Measurements from ENCODE around the gene RAB20. TPM values are rescaled to one million over a fixed set of nuclear protein-coding genes. Genes with fewer than 3 reads are reported as not detected.

The RAB20 gene
- total and polyA plus RNA-seq, 9 of the 15 experiments (the other 6 are each of a cell fraction or from before 2014, with no cell fraction given), result 0.62 to 9.2 (median 5.4) TPM

DNA sequence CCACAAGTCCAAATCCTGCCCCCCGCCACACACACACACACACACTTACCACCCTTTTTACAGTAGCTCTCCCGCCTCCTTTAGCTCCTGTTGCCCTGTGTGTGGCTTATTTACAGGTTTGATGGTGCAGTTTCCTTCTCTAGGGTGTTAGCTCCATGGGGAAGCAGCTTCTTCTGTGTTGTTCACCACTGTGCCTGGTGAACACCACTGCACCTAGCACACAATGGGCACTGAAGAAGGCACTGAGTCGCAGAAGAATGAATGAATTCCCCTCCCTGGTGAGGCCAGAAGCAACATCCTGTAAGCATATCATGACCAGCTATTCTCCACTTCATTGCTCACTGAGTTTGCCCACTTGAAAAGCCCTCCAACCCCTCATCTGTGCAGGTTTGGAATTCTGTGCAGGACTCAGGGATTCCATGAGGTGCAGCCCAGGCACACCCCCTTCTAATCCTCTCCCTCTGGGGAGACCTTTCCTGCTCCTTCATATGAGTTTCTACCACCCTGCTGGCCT is 3.0 kb upstream of the RAB20 start:
- Histone ChIP-seq H3K27me3 (ENCODE audit: control insufficient read depth in 2 of 2, insufficient read depth in 2 of 2, low read length in 2 of 2) (no peaks in the 10 kb centered on the region), H3K4me3 (no peak overlapping the region), H3K9ac (ENCODE audit: insufficient read depth in 1 of 2, low read depth in 2 of 2, low read length in 2 of 2) (no peak overlapping the region), H3K9me3 (replicated peaks; ENCODE audit: control insufficient read depth, insufficient read depth, low read depth, low read length) (no peaks in the 10 kb centered on the region; the same call in 1 of the 2 replicates), H3K27ac (ENCODE audit: extremely low read depth, low read depth, low read length) (no peak overlapping the region), H3K4me1 (replicated peaks in 1 of 2; ENCODE audit: control insufficient read depth in 2 of 2, insufficient read depth in 2 of 2, low read length in 2 of 2) (peaks cover 22 to 24% of the 10 kb centered on the region in 2 experiments; a peak in 4 of 5 replicates), H3K9me1 (ENCODE audit: control insufficient read depth, insufficient read depth, low read length) (no peaks in the 10 kb centered on the region), H2AFZ (ENCODE audit: low read depth, low read length) (no peak overlapping the region), H3K79me2 (ENCODE audit: control insufficient read depth, insufficient read depth, low read length) (peaks cover 19% of the 10 kb centered on the region), H3K4me2 (ENCODE audit: insufficient read depth, low read length) (no peak overlapping the region), H4K20me1 (replicated peaks; ENCODE audit: control insufficient read depth, insufficient read depth, low read length) (no peaks in the 10 kb centered on the region), H3K36me3 (ENCODE audit: control insufficient read depth, insufficient read depth, low read length) (peaks cover under 1% of the 10 kb centered on the region; the same call in 1 of the 3 replicates)
- DNase-seq (ENCODE audit: extremely low read depth in 1 of 4, low spot score in 3 of 4), result no peak
- in situ Hi-C loops (cut with MboI) (no loop called here), intact Hi-C loops (cut with micrococcal nuclease) (loop anchor here (5.0 kb wide), 2 partner anchors 57 to 107 kb away; no protein-coding TSS in a partner anchor)
- POLR2A ChIA-PET, result interaction anchor here (0.6 kb wide), 1 partner anchor 79 kb away, joined by 3 read pairs; no protein-coding TSS in a partner anchor
- TF ChIP-seq, protein P1, sequence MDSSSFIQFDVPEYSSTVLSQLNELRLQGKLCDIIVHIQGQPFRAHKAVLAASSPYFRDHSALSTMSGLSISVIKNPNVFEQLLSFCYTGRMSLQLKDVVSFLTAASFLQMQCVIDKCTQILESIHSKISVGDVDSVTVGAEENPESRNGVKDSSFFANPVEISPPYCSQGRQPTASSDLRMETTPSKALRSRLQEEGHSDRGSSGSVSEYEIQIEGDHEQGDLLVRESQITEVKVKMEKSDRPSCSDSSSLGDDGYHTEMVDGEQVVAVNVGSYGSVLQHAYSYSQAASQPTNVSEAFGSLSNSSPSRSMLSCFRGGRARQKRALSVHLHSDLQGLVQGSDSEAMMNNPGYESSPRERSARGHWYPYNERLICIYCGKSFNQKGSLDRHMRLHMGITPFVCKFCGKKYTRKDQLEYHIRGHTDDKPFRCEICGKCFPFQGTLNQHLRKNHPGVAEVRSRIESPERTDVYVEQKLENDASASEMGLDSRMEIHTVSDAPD (CRISPR knock-in tag; IDR thresholded peaks at IDR 0.05), result no peak
- ATAC-seq, result no peak
- CTCF ChIA-PET (ENCODE audit: low intra/inter-chr PET ratio), result no interaction called here
- 64% methylated on average over 2 of the region's 3 CpGs for WGBS (ENCODE audit: insufficient coverage, low coverage, missing lambda C conversion rate)
- no TSS peak for BruUV-seq (replicated peaks)
- FAIRE-seq, result no peak

DNA sequence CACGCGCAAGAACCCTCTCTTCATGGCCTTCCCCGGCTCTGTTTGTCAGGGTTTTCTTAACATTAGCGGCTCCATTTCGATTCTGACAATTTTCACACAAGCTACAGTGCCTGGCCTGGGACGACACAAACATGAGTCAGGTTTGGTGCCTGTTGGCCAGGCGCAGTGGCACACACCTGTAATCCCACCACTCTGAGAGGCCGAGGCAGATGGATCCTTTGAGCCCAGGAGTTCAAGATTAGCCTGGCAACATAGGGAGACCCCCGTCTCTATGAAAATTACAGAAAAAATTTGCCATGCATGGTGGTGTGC is 1.9 kb upstream of the RAB20 start:
- FAIRE-seq (no peak), DNase-seq (ENCODE audit: extremely low read depth in 1 of 4, low spot score in 3 of 4) (no peak), ATAC-seq (no peak)
- Histone ChIP-seq H2AFZ (ENCODE audit: low read depth, low read length) (0 out of 2 replicates have a peak overlapping the region, but pooled peaks have one; percentile 23), H3K4me3 (no peak overlapping the region), H3K4me2 (ENCODE audit: insufficient read depth, low read length) (peak overlapping the region; percentile 18; the same call in 1 of the 2 replicates), H4K20me1 (replicated peaks; ENCODE audit: control insufficient read depth, insufficient read depth, low read length) (no peaks in the 10 kb centered on the region), H3K79me2 (ENCODE audit: control insufficient read depth, insufficient read depth, low read length) (peaks cover 19% of the 10 kb centered on the region), H3K4me1 (replicated peaks in 1 of 2; ENCODE audit: control insufficient read depth in 2 of 2, insufficient read depth in 2 of 2, low read length in 2 of 2) (peaks cover 23 to 24% of the 10 kb centered on the region in 2 experiments; a peak in 4 of 5 replicates), H3K9me3 (replicated peaks; ENCODE audit: control insufficient read depth, insufficient read depth, low read depth, low read length) (no peaks in the 10 kb centered on the region), H3K27me3 (ENCODE audit: control insufficient read depth in 2 of 2, insufficient read depth in 2 of 2, low read length in 2 of 2) (no peaks in the 10 kb centered on the region), H3K27ac (ENCODE audit: extremely low read depth, low read depth, low read length) (no peak overlapping the region), H3K9ac (ENCODE audit: insufficient read depth in 1 of 2, low read depth in 2 of 2, low read length in 2 of 2) (no peak overlapping the region), H3K36me3 (ENCODE audit: control insufficient read depth, insufficient read depth, low read length) (peaks cover 4% of the 10 kb centered on the region; the same call in 1 of the 3 replicates), H3K9me1 (ENCODE audit: control insufficient read depth, insufficient read depth, low read length) (no peaks in the 10 kb centered on the region)
- ChIA-PET POLR2A (no interaction called here), CTCF (ENCODE audit: low intra/inter-chr PET ratio) (interaction anchor here (0.5 kb wide), 1 partner anchor 30 kb away, joined by 3 read pairs; no protein-coding TSS in a partner anchor)
- no TSS peak for BruUV-seq (replicated peaks)
- intact Hi-C loops (cut with micrococcal nuclease), result loop anchor here (5.0 kb wide), 2 partner anchors 56 to 106 kb away; no protein-coding TSS in a partner anchor
- TF ChIP-seq, protein P2, sequence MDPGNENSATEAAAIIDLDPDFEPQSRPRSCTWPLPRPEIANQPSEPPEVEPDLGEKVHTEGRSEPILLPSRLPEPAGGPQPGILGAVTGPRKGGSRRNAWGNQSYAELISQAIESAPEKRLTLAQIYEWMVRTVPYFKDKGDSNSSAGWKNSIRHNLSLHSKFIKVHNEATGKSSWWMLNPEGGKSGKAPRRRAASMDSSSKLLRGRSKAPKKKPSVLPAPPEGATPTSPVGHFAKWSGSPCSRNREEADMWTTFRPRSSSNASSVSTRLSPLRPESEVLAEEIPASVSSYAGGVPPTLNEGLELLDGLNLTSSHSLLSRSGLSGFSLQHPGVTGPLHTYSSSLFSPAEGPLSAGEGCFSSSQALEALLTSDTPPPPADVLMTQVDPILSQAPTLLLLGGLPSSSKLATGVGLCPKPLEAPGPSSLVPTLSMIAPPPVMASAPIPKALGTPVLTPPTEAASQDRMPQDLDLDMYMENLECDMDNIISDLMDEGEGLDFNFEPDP (CRISPR knock-in tag; IDR thresholded peaks at IDR 0.05), result no peak
- TF ChIP-seq, protein P3, sequence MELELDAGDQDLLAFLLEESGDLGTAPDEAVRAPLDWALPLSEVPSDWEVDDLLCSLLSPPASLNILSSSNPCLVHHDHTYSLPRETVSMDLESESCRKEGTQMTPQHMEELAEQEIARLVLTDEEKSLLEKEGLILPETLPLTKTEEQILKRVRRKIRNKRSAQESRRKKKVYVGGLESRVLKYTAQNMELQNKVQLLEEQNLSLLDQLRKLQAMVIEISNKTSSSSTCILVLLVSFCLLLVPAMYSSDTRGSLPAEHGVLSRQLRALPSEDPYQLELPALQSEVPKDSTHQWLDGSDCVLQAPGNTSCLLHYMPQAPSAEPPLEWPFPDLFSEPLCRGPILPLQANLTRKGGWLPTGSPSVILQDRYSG (tag; conservative IDR thresholded peaks at IDR 0.05; ENCODE audit: low read depth), result 0 out of 2 replicates have a peak, but pooled peaks have one; percentile 46
- in situ Hi-C loops (cut with MboI), result no loop called here
- WGBS (ENCODE audit: insufficient coverage, low coverage, missing lambda C conversion rate), result 16% methylated on average over 9 of the region's 9 CpGs
